ENCODE data around the gene HECW1.

The HECW1 gene

DNA sequence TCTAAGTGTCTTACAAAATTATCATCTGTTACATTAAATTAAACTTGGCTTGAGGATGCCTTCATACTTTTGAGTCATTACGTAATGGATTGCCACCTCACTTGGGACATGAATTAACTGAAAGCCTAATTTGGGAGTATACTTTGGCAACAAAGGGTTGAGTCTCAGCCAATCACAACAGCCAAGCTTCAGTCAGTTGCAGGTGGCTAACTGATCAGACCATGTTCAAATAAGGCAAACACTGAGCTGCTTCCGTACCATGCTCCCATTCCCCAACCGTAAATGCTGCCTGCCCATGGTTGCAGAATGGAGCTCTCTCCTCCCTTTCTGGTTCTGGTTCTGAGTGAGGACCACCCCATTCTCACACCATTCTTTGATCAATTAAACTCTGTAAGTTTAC is 377.6 kb downstream of the HECW1 start:
- no peak overlapping the region for H3K4me3 ChIP-seq (replicated peaks; ENCODE audit: low read depth, low read length)
- no peak for DNase-seq (ENCODE audit: low read depth)
- TF ChIP-seq, protein P1, sequence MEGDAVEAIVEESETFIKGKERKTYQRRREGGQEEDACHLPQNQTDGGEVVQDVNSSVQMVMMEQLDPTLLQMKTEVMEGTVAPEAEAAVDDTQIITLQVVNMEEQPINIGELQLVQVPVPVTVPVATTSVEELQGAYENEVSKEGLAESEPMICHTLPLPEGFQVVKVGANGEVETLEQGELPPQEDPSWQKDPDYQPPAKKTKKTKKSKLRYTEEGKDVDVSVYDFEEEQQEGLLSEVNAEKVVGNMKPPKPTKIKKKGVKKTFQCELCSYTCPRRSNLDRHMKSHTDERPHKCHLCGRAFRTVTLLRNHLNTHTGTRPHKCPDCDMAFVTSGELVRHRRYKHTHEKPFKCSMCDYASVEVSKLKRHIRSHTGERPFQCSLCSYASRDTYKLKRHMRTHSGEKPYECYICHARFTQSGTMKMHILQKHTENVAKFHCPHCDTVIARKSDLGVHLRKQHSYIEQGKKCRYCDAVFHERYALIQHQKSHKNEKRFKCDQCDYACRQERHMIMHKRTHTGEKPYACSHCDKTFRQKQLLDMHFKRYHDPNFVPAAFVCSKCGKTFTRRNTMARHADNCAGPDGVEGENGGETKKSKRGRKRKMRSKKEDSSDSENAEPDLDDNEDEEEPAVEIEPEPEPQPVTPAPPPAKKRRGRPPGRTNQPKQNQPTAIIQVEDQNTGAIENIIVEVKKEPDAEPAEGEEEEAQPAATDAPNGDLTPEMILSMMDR (IDR thresholded peaks at IDR 0.05; ENCODE audit: low read length, missing control alignments) = no peak

DNA sequence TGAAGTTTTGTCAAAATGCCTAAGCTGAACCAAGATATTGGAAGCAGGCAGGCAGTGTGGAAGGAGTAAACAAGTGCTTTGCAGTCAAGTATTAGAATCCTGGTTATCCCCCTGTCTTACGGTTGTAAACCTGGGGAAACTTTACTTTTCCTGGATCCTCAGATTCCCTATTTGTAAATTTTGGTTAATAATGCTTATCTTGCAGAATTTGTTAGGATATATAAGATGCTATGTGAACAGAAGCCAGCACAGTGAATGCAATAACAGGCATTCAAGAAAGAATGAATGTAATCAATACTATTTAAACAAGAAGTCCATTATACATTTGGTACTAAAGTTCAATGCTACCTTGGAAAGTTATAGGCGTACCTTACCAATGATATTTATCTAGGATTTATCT is 378.7 kb downstream of the HECW1 start:
- TF ChIP-seq, protein P1 (IDR thresholded peaks at IDR 0.05; ENCODE audit: low read length, missing control alignments) = no peak
- H3K4me3 ChIP-seq (replicated peaks; ENCODE audit: low read depth, low read length) = no peak overlapping the region
- no peak for DNase-seq (ENCODE audit: low read depth)

DNA sequence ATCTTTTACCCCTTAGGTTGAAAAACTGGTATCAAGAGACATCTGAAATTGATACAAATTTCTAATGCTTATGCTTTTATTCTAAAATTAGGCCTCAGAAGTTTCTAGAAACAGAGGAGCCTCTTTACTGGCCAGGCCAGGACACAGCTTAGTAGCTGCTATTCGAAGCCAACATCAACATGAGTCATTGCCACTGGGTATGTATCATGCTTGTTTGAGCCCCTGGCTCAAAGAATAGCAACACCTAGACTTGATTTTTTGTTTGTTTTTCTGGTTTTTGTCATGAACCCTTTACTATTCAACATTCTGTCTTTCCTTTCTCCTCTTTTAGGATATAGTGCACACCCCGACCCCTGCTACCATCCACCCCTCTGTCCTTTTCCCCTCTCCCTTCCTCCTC is 379.5 kb downstream of the HECW1 start:
- DNase-seq (ENCODE audit: low read depth) = peak; percentile 60
- no peak overlapping the region for H3K4me3 ChIP-seq (replicated peaks; ENCODE audit: low read depth, low read length)
- TF ChIP-seq, protein P1 (IDR thresholded peaks at IDR 0.05; ENCODE audit: low read length, missing control alignments) = no peak

DNA sequence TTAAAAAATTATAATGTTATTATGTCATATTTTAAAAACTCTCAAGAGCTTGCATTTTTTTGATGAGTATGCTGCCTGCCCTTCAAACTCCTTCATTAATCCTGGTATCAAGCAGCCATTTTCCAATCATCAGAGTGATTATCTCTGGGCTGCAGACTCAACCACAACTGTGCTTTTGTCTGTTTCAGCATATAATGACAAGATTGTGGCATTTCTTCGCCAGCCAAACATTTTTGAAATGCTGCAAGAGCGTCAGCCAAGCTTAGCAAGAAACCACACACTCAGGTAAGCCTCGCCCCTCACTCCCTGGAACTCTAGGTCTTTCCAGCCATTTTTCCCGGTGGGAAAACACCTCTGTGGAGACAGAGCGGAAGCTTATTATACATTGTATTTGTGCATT is 380.4 kb downstream of the HECW1 start:
- DNase-seq (ENCODE audit: low read depth) = no peak

DNA sequence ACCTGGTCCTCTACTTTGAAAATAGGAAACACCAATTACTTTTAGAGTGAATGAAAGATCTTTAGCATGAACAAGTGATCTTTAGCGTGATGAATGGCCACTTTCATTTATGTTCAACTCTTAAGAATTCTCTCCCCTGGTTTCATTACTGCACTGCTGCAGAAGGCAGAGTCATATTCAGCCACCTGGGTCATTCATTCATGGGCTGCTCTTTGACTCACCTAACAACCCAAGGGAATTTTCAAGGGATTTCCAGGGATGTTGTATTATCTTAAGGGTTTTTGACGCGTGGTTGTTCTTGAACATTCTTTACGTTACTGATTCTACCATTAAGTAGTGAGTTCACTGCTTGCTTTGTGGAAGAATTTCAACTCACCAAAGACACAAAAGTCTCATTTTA is 383.1 kb downstream of the HECW1 start:
- H3K4me3 ChIP-seq (replicated peaks; ENCODE audit: low read depth, low read length) = no peak overlapping the region
- no peak for DNase-seq (ENCODE audit: low read depth)
- TF ChIP-seq, protein P1 (IDR thresholded peaks at IDR 0.05; ENCODE audit: low read length, missing control alignments) = no peak

More for the DNA sequence above, 380.4 kb downstream of the HECW1 start:
- TF ChIP-seq, protein P1 (IDR thresholded peaks at IDR 0.05; ENCODE audit: low read length, missing control alignments) = no peak
- H3K4me3 ChIP-seq (replicated peaks; ENCODE audit: low read depth, low read length) = no peak overlapping the region

DNA sequence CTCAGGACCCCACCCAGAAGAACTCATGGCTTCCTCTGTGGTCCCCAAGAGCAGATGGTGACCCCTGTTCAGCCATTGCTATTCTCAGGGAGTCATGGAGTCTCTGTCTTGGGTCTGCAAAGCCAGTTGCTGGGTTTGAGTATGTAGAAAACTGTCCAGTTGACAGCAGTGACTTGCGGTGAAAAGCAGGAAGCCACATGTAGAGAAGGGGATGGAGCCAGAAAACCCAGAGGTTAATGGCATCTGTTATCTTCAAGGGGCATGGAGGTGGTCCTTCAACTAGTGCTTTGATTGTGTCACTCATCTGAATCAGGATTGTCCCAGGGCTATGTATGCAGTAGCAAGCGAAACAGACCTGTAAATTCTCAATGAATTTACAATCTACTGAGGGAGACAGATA is 384.1 kb downstream of the HECW1 start:
- TF ChIP-seq, protein P1 (IDR thresholded peaks at IDR 0.05; ENCODE audit: low read length, missing control alignments) = no peak
- no peak overlapping the region for H3K4me3 ChIP-seq (replicated peaks; ENCODE audit: low read depth, low read length)
- DNase-seq (ENCODE audit: low read depth) = no peak

DNA sequence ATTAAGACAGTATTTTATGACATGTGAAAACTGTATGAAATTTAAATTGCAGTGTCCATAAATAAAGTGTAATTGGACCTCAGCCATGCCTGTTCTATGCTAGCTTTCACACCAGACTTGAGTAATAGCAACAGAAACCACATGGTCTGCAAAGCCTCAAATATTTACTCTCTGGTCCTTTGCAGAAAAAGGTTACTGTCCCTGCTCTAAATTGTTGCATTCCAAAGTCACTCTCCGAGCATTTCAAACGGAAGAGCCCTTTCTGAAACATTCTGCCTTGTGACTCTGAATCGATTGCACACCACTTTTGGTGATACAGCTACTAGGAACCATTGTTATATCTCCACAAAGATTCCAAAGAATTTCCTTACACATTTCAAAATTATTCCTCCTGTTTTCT is 389.4 kb downstream of the HECW1 start:
- TF ChIP-seq, protein P1 (IDR thresholded peaks at IDR 0.05; ENCODE audit: low read length, missing control alignments) = no peak
- no peak overlapping the region for H3K4me3 ChIP-seq (replicated peaks; ENCODE audit: low read depth, low read length)
- DNase-seq (ENCODE audit: low read depth) = peak; percentile 64
